ENCODE data around the gene KANK4.
A peak's percentile ranks its signal among the peaks of the same experiment; 100 is the strongest.

Gene KANK4

GRCh38 chr1:62318756-62319544, at the start of gene KANK4:
Gene KANK4 (minus strand): TSS chr1:62319434. CDS start chr1:62281564, 37,870 bp downstream.
- no peak for DNase-seq

- DNase-seq: no peak
Observed at GRCh38 chr1:62368989-62369388, 49.8 kb upstream of the KANK4 start.

DNA sequence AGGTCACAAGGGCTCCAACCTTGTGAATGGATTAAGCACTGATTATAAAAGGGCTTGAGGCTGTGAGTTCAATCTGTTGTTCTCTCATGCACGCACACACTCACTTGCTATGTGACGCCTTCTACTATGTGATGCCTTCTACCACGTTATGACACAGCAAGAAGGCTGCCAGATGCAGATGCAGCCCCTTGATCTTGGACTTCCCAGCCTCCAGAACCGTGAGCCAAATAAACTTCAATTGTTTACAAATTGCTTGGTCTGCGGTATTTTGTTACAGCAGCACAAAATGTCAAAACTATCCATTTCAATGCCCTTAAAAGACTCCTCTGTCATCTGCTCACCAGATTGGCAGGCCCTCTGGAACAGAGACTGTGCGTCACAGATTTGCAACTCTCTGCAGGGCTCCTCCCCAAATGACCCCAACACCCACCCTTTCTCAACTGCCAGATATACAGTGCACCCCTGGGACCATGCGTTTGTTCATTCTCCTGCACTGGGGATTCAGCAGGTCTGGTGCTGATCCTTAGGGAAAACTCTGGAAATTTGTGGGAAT, 47.8 kb upstream of the KANK4 start:
- DNase-seq: no peak

DNA sequence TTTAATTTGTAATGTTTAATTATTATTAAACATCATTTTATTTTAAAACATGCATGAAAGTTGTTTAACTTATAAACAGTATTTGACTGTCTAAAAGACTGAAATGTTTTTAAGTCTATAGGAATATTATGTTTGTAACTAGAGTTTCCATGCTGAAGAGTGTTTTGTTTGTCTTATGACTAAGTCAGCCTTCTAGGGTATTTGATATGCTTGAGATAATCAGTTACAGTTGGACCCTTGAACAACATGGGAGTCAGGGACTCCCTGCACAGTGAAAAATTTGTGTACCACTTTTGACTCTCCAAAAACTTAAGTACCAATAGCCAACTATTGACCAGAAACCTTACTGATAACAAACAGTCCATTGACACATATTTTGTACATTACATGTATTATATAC, 45.5 kb upstream of the KANK4 start:
- no peak for DNase-seq

DNA sequence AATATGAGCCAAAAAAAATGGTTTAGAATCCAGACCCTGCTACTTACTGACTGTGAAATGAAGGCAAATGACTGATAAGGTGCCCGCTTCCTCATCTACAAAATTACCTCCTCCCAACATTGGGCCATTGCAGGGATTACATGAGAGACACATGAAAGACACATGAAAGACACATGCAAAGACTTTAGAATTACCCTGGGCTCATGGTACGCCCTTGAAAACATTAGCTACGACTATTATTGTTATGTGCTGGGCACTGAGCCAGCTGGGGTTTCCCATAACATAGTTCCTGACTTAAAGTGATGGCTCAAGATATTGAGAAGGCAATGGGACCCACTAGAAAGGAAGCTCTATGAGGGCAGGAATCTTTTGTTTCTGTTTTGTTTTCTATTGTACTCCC, 43.7 kb upstream of the KANK4 start:
- DNase-seq: no peak

- DNase-seq: no peak
Observed at GRCh38 chr1:62362061-62362917, 43.1 kb upstream of the KANK4 start.

GRCh38 chr1:62361431-62361830, 42.2 kb upstream of the KANK4 start:
- DNase-seq: no peak

DNA sequence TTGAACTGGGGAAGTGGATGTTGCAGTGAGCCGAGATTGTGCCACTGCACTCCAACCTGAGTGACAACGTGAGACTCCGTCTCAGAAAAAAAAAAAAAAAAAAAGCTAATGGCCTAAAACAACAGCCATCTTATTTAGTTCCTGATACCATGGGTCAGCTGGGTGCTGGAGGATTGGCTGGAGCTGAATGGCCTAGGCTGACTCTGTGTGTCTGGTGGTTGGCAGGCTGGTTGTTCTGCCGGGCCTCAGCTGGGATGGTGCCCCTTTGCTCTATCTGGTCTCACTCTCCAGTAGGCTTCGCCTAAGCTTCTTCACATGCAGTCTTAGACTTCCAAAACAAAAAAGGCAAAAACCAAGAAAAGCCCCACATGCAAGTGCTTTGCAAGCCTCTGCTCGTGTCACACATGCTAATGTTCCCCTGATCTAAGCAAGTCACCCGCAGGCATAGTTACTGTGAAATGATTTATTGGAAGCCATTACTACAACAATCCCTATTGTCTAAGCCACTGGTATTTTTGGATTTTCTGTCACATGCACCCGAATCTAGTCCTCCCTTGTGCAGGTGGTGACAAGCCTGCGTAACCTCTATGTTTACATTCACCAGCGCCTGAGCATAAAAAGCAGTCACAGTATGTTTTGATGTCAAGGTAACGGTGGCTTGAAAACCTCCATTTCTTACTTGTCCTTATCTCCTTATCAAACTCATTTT, 39.6 kb upstream of the KANK4 start:
- DNase-seq: no peak

DNA sequence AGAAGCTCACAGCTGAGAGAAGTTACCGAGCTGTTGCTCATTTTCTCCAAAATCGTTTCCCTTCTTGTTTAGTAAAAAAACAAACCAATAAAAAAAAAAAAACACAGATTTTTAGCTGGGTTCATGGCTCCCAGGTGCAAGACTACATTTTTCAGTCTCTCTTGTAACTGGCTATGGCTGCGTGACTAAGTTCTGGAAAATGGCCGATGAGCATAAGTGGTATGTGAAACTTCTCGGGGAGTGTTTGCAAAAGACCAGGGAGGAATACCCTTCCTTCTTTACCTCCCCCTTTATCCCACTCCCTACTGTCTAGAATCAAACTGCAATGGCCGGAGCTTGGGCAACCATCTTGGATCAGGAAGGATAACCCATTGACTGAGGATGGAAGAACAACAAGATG, 38.7 kb upstream of the KANK4 start:
- DNase-seq: no peak

- DNase-seq: peak in 1 of 2 experiments; percentile 18
Observed at GRCh38 chr1:62356257-62356835, 37.1 kb upstream of the KANK4 start.

- DNase-seq: no peak
Observed at GRCh38 chr1:62355095-62355494, 35.9 kb upstream of the KANK4 start.

GRCh38 chr1:62353853-62354252, 34.6 kb upstream of the KANK4 start:
- no peak for DNase-seq

- DNase-seq: no peak
Observed at GRCh38 chr1:62352387-62352786, 33.2 kb upstream of the KANK4 start.

DNA sequence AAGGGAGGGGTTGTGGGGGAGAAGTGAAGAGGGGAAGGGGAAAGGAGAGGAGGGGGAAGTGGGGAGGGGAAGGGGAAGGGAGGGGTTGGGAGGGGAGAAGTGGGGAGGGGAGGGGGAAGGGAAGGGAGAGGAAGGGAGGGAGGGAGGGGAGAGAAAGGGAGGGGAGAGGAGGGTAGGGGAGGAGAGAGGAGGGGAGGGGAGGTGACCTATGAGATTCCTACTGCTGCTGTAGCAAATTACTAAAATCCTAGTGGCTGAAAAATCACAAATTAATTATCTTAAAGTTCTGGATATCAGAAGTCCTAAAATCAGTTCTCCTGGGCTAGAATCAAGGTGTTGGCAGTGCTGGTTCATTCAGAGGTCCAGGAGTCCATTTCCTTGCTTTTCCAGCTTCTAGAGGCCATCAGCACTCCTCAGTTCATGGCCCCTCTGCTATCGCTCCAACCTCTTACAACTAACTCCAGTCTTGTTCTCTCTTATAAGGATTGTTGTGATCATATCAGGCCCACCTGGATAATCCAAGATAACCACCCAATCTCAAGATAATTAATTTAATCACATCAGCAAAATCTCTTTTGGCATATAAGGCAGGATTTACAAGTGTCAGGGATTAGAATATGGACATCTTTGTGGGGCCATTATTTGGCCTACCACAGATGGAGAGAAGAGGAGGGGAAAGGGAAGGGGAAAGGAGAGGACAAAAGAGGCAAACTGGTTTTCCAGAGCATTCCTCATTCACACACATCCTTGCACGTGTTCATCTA, 30.4 kb upstream of the KANK4 start:
- DNase-seq: no peak

DNA sequence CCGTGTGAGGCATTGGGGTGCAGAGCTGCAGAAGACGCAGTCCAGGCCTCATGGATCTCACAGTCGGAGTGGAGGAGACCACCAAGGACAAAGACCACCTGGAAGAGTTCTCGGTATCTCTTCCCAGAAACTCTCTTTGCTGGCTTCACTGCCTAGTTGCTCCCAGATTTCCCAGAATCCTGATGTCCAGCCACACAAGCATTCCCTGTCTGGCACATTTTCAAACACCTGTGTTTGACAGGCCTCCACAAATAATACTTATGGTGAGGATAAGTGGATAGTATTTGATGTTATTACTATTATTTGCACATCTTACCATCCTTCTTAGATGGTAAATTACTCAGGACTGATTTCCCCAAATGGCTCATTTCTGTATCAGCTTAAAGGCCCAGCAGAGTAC, 27.7 kb upstream of the KANK4 start:
- DNase-seq: no peak

DNA sequence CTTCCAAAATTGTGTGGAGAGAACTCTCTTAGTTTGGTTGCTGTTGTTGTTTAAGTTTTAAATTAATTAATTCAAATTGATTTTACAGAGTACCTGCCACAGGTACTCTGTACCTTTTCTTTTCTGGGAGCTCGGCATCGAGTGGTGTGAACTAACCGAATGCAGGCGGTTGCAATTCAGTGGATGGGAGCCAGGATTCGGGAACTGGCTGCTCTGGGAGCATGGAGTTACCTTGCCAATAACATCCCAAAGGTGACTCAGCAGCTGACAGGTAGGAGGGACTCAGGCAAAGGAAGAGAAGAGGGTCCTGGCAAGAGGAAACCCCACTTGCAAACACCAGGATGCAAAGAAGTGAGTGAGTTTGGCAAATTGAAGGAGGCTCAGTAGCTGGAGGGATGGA, 24.7 kb upstream of the KANK4 start:
- DNase-seq: no peak

- DNase-seq: no peak
Observed at GRCh38 chr1:62342270-62342669, 23.0 kb upstream of the KANK4 start.

- no peak for DNase-seq
Observed at GRCh38 chr1:62341615-62342014, 22.4 kb upstream of the KANK4 start.

DNA sequence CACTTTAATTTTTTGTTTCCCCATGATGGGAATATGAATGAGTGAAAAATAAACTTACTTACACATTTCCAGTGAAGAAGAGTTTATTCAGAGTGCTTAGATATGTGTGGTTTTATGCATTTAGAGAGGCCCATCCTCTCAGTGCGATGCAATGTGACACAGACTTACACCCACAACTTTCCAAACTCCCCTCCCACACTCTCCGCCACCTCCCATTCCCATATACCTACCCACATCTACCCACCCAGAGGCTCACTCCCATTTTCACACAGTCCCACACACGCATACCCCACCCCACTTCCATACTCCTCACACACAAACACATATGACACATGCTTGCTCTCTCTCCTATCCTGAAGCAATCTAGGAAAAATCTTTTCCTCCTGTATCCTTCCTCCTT, 21.9 kb upstream of the KANK4 start:
- no peak for DNase-seq

DNA sequence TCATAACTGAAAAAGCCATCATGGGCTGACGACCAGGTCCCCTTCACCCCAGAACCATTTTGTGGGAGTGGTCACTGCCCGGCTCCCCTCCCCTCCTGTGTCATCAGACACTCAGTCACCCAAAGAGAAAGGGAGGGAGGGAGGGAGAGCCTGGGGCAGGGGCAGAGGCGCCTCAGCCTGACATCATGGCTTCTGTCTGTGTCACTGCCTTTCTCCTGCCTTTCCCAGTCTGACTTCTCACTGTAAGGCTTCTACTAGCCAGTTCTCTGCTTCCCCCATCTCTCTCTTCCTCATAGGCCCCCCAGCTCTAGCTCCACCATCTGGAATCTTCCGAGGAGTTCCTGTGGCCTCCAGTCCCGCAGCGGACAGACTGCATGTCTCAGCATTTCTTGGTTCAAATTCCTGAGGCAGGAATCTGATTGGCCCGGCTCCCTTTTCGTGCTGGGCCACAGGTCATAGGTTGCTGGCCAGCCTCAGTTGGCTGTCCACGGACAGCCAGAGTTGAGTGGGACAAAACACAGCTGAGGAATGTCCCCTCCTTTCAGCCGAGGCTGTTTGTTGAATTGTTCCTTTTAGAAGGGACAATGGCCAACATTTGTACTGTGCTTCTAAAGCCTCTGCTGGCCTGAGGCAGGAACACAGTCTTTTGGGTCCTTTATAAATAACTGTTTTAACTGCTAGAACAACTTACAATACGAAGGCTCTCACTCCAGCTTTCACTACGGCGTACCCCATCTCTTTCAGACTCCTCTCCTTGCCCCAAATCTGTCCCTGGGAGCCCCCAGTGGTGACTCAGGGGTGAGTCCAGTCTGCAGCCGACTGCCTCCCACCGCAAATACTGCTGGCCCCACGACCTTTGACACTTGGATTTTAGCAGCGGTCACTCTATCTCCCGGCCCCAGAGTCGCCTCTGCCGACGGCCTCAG, 18.7 kb upstream of the KANK4 start:
- DNase-seq: no peak
